GM19025 (cell line): Measurements from ENCODE around the gene PLB1.
"Not testable (repeated sequence)": the region's sequence is repeated elsewhere in the genome, so short reads cannot be mapped to it uniquely, and the experiment has no call there.

ENCODE experiments used
- ATAC-seq: cut with Tn5 transposase; IDR thresholded peaks from one replicate; pipeline ENCODE4 v1.9.1; 2021; ENCODE audit warnings: mild to moderate bottlenecking, low read depth, moderate library complexity; ENCODE audit not compliant: unreplicated experiment

The PLB1 gene

GRCh38 chr2:28463893-28464292, 32.0 kb upstream of the PLB1 start:
- ATAC-seq = no peak

GRCh38 chr2:28465148-28465885, 30.5 kb upstream of the PLB1 start:
- ATAC-seq = no peak

GRCh38 chr2:28469304-28469703, 26.6 kb upstream of the PLB1 start:
- ATAC-seq = no peak

GRCh38 chr2:28469947-28470535, 25.8 kb upstream of the PLB1 start:
- no peak for ATAC-seq

- ATAC-seq = no peak
These were observed 25.1 kb upstream of the PLB1 start for GRCh38 chr2:28470759-28471158.

GRCh38 chr2:28471214-28471613, 24.6 kb upstream of the PLB1 start:
- no peak for ATAC-seq

GRCh38 chr2:28471701-28472236, 24.1 kb upstream of the PLB1 start:
- ATAC-seq = no peak

GRCh38 chr2:28472641-28473040, 23.2 kb upstream of the PLB1 start:
- not testable (repeated sequence) for ATAC-seq

GRCh38 chr2:28475088-28475595, 20.7 kb upstream of the PLB1 start:
- ATAC-seq = no peak

GRCh38 chr2:28477087-28477486, 18.8 kb upstream of the PLB1 start:
- no peak for ATAC-seq

- ATAC-seq = no peak
These were observed 18.2 kb upstream of the PLB1 start for GRCh38 chr2:28477645-28478044.

GRCh38 chr2:28480403-28481049, 15.3 kb upstream of the PLB1 start:
- ATAC-seq = no peak

- ATAC-seq = no peak
These were observed 14.0 kb upstream of the PLB1 start for GRCh38 chr2:28481905-28482304.

GRCh38 chr2:28484835-28485234, 11.0 kb upstream of the PLB1 start:
- no peak for ATAC-seq

GRCh38 chr2:28486526-28486925, 9.3 kb upstream of the PLB1 start:
- no peak for ATAC-seq

- no peak for ATAC-seq
These were observed 8.6 kb upstream of the PLB1 start for GRCh38 chr2:28487258-28487657.

GRCh38 chr2:28488083-28488830, 7.6 kb upstream of the PLB1 start:
- ATAC-seq = no peak

- ATAC-seq = no peak
These were observed 6.8 kb upstream of the PLB1 start for GRCh38 chr2:28488858-28489575.

- ATAC-seq = no peak
These were observed 5.3 kb upstream of the PLB1 start for GRCh38 chr2:28490558-28490957.

GRCh38 chr2:28492282-28492681, 3.6 kb upstream of the PLB1 start:
- ATAC-seq = no peak
